OCI-LY3 (cell line): Measurements from ENCODE around the gene OR4E2.

ENCODE experiments used
- CTCF ChIP-seq: fragments of 200-600, 300-600 bp; sonication (generic); IDR thresholded peaks from 2 replicates; pipeline ENCODE4 v1.5.1; 2014; ENCODE audit warnings: antibody characterized with exemption, low read length, low read depth
- EZH2phosphoT487 ChIP-seq: fragments of 200-600 bp; shearing (Covaris generic); IDR thresholded peaks from 2 replicates; pipeline ENCODE4 v1.6.1; 2018; ENCODE audit warnings: antibody characterized with exemption, mixed run types, low read depth

DNA sequence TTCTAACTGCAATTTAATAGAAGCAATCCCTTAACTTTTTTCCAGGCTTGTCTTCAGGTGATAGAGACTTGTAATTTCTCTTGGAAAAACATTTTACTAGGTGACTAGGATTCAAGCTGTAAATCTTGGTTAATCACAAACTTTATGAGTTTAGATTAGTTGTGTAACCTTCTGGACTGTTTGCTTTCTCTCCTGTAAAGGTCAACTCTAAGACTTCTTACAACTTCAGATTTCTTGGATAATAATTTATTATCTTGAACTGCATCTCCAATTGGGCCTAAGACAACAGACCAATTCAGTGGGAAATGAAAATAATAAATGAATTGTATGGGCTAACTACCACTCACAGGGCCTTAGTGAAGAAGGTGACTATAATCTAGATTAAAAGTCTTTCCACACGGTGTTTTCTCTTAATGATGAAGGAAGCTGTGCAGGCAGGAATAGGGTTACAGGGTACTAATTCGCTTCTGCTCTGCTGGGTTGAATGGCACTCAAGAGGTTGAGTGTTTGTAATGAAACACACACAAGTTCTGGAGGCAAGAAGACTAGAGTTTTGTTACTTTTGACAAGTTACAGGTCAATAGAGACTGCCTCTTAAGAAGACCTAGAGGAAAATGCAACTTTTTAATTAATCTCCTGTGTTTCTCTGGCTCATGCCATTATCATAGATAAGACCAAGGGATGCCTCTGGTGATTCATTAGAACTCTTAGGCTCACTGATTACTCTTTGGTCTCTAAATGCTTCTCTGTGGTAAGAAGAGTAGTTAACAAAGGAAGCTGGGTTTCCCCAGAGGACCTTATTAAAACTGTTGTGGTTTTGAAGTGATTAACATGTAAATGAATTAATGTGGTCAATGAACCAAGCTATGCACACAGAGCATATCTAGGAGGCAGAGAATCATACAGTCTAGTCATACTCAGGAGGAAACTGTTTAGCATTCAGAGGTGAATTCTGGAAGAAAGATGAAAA lies 50.0 kb downstream of the OR4E2 start:
- no peak for TF ChIP-seq CTCF
- no peak for TF ChIP-seq EZH2phosphoT487
